Measurements from ENCODE around the gene COPS3. TPM values are rescaled to one million over a fixed set of nuclear protein-coding genes. Genes with fewer than 3 reads are reported as not detected.

The COPS3 gene
- 10 to 100 TPM; 63.7 to 87.2 TPM for total RNA-seq

DNA sequence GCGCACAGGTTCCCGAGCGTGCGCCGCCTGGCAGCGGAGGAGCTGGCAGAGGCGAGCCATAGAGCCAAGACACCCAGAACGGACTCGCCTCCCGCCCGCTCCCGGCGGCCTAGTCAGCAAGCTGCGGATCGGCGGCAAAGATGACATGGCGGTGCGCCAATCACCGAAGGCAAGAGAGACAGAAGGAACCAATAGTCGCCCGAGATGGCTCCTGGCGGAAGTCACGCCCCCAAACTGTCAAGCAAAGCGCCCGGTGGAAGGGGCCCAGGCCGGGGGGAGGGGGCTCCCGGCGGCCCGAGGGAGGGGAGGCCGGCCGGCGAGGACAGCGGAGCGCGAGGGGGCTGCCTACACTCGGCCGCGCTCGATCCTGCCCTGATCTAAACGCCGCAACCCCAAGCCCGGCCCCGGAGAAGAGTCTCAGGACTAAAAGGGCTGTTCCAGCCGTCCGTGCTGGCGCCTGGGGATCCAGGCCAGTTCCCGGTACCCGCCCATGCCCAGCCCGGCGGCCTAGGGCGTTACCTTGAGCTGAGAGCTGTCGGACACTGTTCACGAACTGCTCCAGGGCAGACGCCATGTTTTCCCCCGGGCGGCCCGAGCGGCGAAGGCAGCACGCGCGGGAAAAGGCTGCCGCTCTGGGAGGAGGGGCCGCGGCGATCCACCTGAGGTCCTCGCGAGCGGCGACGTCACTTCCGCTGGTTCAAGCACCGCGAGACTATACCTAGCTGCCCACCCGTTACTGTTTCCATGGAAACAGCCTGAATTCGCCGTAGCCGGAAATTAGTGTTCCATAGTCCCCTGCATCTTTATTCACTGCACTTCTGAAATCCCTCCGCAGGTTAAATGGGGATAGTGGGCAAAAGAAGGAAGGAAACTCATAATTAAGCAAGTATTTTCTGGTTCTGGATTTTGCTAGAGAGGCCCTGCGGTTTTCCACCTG, at the start of gene COPS3:
Gene COPS3, minus strand, starts transcription at position 634 of the 937 bp plus-strand sequence. Its CDS starts 60 bp downstream, at position 574.

GRCh38 chr17:17303010-17303846, 22.2 kb upstream of the COPS3 start, which contains the start of gene NT5M:
TSS of gene NT5M (plus strand) at chr17:17303373. CDS start at chr17:17303551, 178 bp downstream.

GRCh38 chr17:17237026-17237799, 43.8 kb downstream of the COPS3 start, which contains the start of gene FLCN:
TSS of gene FLCN (minus strand) at chr17:17237168. CDS start at chr17:17228137, 9,031 bp downstream.

GRCh38 chr17:17206124-17206912, 74.7 kb downstream of the COPS3 start, which contains the start of gene PLD6:
TSS of gene PLD6 (minus strand) at chr17:17206333. CDS start at chr17:17206286, 47 bp downstream.

Other genes starting within 250 kb of the COPS3 start
- 10 to 100 TPM; 69.6 to 74.0 TPM for gene MPRIP, start 238.8 kb downstream of the COPS3 start, total RNA-seq
- 1 to 10 TPM; 2.1 to 5.0 TPM for gene PLD6, start 74.9 kb downstream of the COPS3 start, total RNA-seq
- 10 to 100 TPM; 53.9 to 64.7 TPM for gene FLCN, start 44.1 kb downstream of the COPS3 start, total RNA-seq
- gene NT5M, start 22.1 kb upstream of the COPS3 start, total RNA-seq: 1 to 10 TPM; 2.8 to 3.3 TPM
- 10 to 100 TPM; 11.4 to 11.7 TPM for gene MED9, start 195.8 kb upstream of the COPS3 start, total RNA-seq
- 1 to 10 TPM; 1.7 TPM for gene RASD1, start 215.1 kb upstream of the COPS3 start, total RNA-seq